HTR-8/SVneo (cell line): ENCODE results near the gene PALM3.
"Not testable (repeated sequence)": the region's sequence is repeated elsewhere in the genome, so short reads cannot be mapped to it uniquely, and the experiment has no call there.

Experiments used
- DNase-seq: peaks from one replicate; pipeline ENCODE4 v3.0.0; 2011; ENCODE audit warnings: low spot score, mixed read lengths; ENCODE audit not compliant: insufficient read length
- FAIRE-seq: peaks from 2 replicates; lab custom pipeline; 2011; peaks lifted over from hg19 to GRCh38; lab: Jason Lieb, UNC

The PALM3 gene

DNA sequence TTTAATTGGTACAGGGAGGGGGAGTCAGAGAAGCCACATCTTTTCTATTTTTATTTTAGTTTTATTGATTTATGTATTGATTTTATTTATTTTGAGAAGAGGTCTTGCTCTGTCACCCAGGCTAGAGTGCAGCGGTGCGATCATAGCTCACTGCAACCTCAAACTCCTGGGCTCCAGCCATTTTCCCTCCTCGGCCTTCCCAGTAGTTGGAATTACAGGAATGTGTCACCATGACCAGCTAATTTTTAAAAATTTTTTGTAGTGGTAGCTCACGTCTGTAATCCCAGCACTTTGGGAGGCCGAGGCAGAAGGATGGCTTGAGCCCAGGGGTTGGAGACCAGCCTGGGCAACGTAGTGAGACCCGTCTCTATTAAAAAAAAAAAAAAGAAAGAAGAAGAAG, 26.2 kb downstream of the PALM3 start:
- FAIRE-seq (no peak), DNase-seq (no peak)

DNA sequence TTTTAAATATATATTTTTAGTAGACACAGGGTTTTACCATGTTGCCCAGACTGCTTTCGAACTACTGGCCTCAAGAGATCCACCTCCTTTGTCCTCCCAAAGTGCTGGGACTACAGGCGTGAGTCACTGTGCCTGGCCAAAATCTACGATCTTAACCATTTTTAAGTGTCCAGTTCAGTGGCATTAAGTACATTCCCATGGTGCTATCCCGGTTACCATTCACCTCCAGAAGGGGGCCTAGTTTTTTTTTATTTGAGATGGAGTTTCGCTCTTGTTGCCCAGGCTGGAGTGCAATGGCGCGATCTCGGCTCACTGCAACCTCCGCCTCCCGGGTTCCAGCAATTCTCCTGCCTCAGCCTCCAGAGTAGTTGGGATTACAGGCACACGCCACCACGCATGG, 26.7 kb downstream of the PALM3 start:
- FAIRE-seq, DNase-seq: not testable (repeated sequence)

DNA sequence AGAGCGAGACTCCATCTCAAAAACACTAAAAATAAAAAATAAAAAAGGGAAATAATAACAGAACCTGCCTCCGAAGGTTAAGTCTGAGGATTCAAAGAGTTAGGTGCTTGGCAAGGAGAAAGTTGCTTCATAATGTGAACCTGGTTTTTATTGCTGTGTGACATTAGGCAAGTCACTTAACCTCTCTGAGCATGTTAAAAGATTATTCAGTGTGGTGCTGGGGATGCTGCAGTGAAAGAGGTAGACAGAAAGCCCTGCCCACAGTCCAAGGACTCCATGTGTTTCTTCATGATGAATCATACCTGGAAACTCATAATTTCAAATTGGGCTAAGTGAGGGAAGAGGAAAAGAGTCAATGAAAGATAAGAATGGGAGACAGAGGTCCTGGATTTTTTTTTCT, 27.9 kb downstream of the PALM3 start:
- no peak for FAIRE-seq
- no peak for DNase-seq

DNA sequence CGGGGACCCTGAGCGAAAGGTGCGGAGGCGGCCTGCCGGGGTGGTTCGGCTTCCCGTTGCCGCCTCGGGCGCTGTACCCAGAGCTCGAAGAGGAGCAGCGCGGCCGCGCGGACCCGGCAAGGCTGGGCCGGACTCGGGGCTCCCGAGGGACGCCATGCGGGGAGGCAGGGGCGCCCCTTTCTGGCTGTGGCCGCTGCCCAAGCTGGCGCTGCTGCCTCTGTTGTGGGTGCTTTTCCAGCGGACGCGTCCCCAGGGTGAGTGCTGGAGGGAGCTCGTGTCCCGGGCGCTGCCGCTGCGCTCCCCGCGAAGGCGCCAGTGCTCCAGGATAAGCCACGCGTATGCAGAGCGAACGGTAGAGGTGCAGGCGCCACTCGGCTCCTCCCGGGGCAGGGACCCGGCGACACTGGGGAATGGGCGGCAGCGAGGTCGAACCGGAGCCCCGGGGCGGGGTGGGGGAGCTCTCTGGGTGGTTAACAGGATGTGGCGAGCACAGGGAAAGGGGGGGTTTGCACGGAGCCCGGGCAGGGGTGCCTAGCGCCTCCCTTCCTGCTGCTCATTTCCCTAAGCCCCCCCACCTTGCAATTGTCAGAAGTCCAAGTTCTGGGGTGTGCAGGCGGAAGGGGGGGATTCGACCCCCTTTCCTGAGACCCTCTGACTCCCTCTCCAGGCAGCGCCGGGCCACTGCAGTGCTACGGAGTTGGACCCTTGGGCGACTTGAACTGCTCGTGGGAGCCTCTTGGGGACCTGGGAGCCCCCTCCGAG, 30.0 kb downstream of the PALM3 start, which contains the start of gene IL27RA:
IL27RA (plus strand) TSS at position 44 of the 762 bp plus-strand sequence; CDS start at position 155, 111 bp downstream.
- FAIRE-seq (no peak), DNase-seq (peak; percentile 72)

DNA sequence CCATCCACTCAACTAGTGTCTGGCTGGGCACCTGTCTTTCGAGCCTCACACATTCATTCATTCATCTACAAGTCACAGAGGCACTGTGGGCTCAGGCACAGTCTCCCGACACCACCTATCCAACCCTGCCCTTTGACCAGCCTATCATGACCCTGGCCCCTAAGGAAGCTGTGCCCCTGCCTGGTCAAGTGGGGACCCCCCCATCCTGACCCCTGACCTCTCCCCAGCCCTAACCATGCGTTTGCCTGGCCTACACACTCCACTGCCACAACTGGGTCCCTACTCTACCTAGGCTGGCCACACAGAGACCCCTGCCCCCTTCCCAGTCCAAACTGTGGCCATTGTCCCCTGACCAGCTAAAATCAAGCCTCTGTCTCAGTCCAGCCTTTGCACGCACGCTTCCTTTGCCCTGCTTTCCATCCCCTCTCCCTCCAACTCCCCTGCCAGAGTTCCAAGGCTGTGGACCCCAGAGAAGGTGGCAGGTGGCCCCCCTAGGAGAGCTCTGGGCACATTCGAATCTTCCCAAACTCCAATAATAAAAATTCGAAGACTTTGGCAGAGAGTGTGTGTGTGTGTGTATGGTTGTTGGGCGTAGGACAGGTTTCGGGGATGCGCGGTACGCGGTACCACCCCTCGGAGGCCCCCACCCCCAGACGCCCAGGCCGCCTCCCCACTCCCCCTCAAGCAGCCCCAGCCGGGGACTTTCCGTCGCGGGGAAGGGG, 30.7 kb downstream of the PALM3 start:
- FAIRE-seq (no peak), DNase-seq (peak; percentile 28)

DNA sequence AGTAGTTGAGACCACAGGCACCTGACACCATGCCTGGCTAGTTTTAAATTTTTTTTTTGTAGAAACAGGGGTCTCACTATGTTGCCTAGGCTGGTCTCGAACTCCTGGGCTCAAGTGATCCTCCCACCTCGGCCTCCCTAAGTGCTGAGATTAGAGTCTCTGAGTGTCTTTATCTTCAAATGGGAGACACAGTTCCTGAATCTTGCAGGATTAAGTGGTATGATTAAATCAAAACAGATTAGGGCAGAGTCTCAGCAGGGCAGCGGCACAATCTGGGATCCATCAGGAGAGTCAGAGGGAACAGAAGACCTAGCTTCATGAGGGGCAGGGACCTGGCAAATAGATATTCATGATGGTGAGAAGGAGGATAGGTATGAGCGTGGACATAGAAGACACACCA, 33.0 kb downstream of the PALM3 start:
- no peak for DNase-seq
- FAIRE-seq = no peak

DNA sequence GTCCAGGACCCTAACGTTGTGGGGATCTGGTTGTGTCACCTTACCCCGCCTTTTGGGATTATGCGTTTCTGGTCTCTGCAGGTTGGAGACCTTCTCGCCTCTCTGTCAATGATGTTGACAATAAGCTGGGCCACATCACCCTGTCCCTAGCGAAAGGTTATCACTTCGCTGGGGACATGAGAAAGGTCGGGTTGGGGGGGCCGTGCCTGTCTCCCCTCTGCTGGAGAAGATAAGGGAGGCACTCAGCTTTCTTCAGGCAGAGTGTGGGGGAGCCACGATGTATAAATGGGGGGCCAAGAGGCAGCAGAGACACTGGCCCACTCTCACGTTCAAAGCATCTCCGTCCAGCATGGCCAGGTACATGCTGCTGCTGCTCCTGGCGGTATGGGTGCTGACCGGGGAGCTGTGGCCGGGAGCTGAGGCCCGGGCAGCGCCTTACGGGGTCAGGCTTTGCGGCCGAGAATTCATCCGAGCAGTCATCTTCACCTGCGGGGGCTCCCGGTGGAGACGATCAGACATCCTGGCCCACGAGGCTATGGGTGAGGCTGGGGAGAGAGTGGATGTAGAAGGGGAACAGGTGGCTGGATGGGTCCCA, 33.9 kb downstream of the PALM3 start, which contains the start of gene RLN3:
RLN3 (plus strand) TSS at position 293 of the 595 bp plus-strand sequence; CDS start at position 350, 57 bp downstream.
- no peak for FAIRE-seq
- DNase-seq = no peak

DNA sequence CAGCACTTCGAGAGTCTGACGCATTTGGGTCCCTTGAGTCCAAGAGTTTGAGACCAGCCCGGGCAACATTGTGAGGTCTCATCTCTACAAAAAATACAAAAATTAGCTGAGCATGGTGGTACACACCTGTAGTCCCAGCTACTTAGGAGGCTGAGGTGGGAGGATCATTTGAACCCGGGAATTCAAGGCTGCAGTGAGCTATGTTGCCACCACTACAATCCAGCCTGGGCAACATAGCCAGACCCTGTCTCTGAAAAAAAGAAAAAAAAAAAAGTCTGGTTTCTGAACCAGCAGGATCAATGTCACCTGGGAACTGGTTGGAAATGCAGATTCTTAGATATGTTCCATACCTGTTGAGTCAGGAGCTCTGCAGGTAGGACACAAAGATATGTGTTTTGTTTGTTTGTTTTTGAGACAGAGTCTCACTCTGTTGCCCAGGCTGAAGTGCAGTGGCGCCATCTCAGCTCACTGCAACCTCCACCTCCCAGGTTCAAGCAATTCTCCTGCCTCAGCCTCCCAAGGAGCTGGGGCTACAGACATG, 35.2 kb downstream of the PALM3 start:
- not testable (repeated sequence) for FAIRE-seq, DNase-seq

DNA sequence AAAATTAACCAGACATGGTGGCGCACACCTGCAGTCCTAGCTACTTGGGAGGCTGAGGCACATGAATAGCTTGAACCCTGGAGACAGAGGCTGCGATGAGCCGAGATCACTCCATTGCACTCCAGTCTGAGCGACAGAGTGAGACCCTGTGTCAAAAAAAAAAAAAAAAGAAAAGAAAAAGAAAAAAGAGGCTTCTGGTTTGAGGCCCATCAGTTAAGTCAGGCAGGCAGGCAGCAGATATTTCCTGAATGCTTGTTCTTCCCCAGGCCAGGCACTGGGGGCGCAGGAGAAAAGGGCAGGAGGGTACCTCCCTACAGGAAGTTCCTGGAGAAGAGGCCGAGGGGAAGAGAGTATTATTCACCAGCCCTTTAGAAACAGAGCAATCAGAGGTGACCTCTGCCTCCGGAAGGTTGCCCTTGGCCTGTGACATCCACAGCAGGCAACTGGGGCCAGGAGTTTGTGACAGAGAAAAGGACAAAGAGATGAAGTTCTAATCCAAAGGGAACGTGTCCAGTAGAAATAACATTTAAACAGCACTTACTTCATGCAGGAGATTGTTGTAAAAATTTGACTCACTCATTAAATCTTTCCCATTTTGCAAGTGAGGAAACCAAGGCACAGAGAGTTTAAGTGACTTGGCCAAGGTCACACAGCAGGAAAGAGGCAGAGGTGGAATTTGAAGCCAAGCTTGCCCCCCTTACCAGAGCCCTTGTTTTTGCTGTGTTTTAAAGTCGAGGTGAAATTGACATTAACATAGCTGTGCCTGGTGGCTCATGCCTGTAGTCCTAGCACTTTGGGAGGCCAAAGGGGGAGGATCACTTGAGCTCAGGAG, 38.3 kb downstream of the PALM3 start:
- peak; percentile 9 for FAIRE-seq
- peak; percentile 70 for DNase-seq

DNA sequence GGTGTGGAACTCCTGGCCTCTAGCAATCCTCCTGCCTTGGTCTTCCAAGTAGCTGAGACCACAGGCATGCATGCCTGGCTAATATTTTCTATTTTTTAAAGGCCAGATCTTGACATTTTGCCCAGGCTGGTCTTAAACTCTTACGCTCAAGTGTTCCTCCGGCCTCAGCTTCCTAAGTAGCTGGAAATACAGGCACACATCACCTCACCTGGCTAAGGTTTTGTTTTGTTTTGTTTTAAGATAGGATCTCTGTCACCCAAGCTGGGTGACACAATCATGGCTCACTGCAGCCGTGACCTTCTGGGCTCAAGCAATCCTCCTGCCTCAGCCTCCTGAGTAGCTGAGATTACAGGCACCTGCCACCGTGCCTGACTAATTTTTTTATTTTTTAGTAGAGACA, 39.4 kb downstream of the PALM3 start:
- no peak for FAIRE-seq
- DNase-seq = no peak

DNA sequence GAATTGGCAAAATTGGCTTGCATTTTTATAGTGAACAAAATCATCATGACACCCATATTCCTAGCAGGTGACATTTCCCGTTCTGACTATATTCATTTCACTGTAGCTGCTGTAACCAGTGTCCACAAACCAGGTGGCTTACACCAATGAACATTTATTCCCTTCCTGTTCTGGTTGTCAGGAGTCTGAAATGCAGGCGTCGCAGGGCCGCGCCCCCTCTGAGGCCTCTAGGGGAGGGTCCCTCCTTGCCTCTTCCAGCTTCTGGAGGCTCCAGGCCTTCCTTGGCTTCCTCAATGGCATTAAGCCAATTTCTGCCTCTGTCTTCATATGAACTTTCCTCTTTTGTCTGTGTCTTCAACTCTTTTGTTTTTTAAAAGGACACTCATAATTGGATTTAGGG, 40.4 kb downstream of the PALM3 start:
- FAIRE-seq (no peak), DNase-seq (no peak)

DNA sequence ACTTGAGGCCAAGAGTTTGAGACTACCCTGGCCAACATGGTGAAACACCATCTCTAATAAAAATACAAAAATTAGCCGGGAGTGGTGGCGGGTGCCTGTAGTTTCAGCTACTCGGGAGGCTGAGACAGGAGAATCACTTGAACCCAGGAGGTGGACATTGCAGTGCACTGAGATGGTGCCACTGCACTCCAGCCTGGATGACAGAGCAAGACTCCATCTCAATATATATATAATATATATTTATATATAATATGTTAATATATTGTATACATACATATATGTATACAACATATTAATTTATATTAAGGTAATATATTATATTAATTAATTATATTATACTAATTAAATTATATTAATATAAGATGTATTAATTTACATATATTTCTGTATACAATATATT, 42.1 kb downstream of the PALM3 start:
- FAIRE-seq, DNase-seq: not testable (repeated sequence)

DNA sequence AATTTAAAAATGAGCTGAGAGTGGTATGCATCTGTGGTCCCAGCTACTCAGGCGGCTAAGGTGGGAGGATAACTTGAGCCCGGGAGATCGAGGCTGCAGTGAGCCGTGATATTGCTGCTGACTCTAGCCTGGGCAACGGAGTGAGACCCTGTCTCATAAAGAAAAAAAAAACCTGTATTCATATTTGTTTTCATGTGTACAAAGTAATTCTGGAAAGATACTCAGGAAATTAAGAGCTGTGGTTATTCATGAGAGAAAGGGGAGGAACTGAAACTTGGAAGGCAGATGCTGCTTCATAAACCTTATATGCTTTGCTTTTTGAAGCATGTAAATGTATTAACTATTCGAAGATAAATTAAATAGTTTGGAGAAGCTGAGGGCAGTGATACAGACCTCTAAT, 42.8 kb downstream of the PALM3 start:
- no peak for FAIRE-seq
- DNase-seq = no peak

DNA sequence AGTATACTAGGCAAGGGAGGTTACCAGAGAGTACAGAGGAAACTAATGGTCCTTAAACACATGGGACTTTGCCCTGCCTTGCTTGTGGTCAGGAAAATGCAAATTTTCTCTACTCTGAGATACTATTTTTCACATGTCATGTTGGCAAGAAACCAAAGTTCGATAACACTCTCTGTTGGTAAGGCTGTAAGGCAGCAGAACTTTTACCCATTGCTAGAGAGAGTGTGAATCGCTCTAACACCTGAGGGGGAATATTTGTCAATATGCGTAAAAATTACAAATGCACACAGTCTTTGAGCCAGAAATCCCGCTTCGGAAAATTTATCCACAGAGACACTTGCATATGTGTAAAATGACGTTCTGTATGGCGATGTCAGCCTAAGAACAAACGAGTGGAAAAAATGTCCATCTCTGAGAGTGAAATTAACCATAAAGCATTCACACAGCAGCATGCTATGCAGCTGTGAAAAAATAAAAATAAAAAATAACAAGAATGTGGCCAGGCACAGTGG, 46.3 kb downstream of the PALM3 start:
- FAIRE-seq (no peak), DNase-seq (no peak)

DNA sequence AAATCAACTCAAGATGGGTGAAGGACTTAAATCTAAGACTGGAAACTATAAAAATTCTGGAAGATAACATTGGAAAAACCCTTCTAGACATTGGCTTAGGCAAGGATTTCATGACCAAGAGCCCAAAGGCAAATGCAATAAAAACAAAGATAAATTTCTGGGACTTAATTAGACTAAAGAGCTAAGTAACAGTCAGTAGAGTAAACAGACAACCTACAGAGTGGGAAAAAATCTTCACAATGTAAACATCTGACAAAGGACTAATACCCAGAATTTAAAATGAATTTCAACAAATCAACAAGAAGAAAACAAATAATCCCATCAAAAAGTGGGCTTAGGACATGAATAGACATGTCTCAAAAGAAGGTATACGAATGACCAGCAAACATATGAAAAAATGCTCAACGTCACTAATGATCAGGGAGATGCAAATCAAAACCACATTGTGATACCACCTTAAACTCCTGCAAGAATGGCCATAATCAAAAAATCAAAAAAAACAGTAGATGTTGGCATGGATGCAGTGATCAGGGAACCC, 49.4 kb downstream of the PALM3 start:
- no peak for DNase-seq
- no peak for FAIRE-seq

DNA sequence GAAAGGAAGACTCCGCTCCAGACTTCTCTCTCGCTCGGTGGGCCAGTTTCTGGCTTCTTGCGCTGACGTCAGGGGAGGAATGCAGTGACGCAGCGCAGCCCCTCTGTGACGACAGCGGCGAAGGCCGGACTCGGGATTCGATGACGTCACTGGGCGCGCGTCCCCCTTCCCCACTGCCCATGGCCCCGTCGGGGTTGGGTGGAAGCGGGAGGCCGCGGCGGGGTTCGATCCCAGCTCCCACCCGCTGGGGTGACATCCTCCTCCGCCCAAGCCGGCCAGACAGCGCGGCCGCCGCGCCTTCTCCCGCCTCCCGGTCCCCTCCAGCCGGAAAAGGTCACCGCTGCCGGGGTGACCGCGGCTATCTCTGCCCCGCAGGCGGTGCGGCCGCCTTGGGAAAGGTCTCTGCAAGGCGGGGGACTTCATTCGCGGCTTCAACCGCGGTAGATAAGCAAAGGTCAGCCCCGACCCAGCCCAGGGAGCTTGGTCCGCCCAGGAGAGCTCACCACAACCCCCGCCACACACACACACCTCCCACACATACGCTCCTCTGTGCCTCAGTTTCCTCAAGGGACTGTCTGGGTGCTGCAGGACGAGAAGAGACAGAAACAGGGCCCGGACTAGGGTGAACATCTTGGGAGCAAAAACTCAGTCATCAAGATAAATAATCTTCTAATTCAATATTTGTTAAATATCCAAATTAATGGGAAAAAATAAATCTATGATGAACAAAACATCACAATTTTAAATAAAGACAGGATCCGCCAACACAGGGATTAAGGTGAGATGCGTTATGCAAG, 54.9 kb downstream of the PALM3 start:
- FAIRE-seq = no peak

DNA sequence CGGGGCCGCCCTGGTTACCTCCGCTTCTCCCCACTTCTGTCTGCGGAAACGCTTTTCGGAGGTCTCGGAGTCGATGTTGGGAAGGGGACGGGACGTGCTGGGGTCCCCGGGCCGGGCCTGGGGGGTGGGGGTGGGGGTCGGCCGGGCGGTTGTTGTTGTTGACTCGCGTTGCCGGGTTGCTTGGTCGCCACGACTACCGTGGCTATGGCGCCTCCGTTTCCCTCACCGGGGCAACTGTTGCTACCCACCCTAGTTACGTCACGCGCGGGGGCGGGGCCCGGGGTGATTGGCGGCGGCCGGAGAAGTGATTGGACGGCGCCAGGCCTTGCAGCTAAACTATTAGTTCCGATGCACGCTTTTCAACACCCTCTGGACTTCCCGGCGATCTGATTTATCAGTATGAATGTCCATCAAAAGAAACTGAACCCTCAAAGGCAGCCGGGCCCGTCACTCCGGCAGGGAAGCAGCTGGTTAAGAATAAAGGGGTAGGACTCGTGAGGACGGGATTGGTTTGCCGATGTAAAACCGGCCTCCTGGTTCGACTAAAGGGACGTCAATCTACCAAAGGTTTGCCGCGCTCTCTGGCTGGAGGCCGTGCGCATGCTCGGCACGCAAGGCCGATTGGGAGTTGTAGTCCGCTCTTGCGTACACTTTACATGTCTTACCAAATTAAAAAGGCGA, 55.7 kb downstream of the PALM3 start, which contains the start of gene RFX1:
RFX1 (minus strand) TSS at position 236 of the 681 bp plus-strand sequence. CDS start 12,477 bp downstream, outside the sequence.
- peak; percentile 93 for FAIRE-seq
- DNase-seq = peak; percentile 99

More for the DNA sequence above, 54.9 kb downstream of the PALM3 start:
- peak; percentile 83 for DNase-seq
